GM20000 (cell line): ENCODE data around the gene ATP5MG.
A peak's percentile ranks its signal among the peaks of the same experiment; 100 is the strongest.

Experiments
- DNase-seq: peaks from one replicate; pipeline ENCODE4 v3.0.0; 2012; ENCODE audit warnings: low spot score
- TF ChIP-seq, protein P1 (sequence below): IDR thresholded peaks from 2 replicates; pipeline ENCODE4 v1.5.1; 2012; ENCODE audit warnings: mild to moderate bottlenecking, control low read depth; ENCODE audit errors: extremely low read depth, missing control alignments

The ATP5MG gene

DNA sequence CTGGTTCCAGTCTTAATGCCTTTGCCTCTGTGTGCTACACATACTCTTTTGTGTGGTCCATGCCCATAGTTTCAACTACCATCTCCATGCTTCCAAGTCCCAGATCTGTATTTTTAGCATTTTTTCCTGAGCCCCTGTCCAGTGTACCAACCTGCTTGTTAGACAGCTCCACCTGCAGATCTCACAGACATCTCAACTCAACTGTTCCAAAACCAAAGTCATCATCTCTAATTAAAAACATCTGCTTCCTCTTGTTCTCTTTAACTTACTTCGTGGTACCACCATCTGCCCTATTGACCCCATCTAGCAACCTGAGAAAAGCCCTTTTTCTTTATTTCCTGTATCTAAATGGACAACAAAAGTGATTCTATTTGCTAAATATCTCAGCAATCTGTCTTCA lies 26.3 kb downstream of the ATP5MG start:
- DNase-seq, result no peak
- TF ChIP-seq, protein P1, sequence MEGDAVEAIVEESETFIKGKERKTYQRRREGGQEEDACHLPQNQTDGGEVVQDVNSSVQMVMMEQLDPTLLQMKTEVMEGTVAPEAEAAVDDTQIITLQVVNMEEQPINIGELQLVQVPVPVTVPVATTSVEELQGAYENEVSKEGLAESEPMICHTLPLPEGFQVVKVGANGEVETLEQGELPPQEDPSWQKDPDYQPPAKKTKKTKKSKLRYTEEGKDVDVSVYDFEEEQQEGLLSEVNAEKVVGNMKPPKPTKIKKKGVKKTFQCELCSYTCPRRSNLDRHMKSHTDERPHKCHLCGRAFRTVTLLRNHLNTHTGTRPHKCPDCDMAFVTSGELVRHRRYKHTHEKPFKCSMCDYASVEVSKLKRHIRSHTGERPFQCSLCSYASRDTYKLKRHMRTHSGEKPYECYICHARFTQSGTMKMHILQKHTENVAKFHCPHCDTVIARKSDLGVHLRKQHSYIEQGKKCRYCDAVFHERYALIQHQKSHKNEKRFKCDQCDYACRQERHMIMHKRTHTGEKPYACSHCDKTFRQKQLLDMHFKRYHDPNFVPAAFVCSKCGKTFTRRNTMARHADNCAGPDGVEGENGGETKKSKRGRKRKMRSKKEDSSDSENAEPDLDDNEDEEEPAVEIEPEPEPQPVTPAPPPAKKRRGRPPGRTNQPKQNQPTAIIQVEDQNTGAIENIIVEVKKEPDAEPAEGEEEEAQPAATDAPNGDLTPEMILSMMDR, result no peak

DNA sequence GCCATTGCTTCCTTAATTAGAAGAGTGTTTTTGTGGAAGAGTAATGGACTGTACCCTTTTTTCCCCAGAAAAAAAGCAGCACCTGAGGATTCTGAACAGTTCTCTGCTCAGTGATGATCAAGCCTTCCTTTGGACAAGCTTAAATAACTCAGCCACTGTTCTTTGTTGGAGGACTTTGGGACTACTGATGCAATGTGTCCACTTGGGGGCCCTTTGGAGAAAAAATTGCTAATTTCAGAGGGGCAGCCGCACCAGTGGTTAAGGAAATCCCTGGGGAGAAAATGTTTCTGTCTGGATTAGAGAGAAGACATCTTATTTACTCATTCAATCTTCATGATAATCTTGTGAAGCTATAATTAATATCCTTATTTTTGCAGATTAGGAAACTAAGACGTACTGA lies 29.6 kb downstream of the ATP5MG start:
- TF ChIP-seq, protein P1, result no peak
- DNase-seq, result no peak

DNA sequence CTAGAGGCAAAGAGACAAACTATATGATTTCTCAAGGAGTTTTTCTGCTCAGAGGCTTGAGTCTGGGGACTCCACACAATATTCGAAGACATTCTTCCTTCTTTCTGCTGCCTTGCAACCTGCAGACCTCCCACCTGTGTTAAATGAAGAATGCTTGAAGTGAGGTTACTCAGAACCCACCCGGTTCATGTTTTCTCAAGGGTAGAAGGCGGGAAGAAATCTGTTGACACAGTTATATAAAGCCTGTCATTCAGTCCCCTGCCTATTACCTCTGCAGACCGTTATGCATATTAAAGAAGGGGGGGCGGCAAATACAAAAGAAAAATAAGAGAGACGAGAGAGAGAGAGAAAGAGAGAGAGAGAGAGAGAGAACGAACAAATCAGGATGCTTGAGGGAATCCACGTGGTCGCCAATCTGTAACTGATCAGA lies 32.7 kb downstream of the ATP5MG start:
- TF ChIP-seq, protein P1, result no peak
- DNase-seq, result no peak

DNA sequence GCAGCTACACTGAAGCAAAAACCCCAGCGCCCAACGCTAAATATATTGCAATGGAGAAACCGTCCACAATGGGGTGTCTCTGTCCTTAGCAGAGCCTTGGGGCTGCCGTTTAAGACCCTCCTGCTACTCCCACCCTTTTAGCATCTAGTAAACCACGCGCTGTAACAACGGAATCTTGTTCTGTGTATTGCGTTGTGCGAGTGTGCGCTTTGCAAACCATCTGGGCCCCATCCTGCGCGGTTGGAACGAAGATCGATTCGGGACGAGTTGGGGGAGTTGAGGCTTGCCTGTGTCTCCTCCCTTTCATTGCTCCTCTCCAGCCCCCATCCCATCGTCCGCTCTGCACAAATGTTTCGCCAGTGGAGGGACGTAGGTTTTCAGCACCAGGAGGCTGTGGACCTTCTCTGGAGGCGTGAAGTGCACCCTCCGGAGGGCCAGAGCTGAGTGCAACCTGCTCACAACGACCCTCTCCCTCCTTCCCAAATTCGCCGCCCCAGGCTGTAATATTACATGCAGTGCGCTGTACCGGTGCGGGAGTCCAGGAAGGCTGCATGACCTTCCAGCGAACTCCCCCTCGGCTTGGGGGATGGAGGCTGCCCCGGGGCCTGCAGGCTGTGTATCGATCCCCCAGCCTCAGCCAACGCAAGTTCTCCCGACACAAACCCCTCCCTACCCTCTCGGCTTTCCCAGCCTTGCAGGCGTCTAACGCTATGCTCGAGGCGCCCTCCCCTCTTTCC lies 33.3 kb downstream of the ATP5MG start:
- TF ChIP-seq, protein P1, result no peak
- DNase-seq, result peak; percentile 55

DNA sequence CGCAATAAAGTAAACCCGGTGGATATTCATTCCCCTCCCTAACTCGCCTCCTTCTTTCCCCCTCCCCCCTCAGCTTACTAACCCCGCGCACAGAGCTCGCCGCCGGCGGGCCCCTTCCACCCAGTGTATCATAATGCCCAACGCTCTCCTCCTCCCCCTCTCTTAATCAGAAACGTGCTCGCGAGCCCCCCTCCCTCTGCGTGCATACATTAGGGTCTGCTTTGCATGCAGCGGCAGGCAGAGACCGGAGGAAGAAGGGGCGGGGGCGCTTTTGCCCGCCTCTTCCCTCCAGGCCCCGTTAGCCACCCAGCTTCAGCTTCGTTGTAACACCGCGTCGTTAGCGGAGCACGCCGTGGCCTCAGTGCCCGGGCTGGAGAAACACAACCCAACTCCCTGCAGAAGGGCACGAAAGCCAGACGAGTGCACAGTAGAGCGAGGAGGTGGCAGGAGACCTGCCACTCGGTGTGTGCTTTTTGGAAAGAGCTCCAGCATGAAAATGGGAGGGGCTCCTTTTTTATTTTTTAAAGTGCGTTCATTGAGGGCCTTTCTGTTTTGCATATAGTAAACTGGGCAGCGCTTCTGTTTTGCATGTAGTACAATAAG lies 34.0 kb downstream of the ATP5MG start:
- peak; percentile 77 for DNase-seq
- TF ChIP-seq, protein P1, result no peak

DNA sequence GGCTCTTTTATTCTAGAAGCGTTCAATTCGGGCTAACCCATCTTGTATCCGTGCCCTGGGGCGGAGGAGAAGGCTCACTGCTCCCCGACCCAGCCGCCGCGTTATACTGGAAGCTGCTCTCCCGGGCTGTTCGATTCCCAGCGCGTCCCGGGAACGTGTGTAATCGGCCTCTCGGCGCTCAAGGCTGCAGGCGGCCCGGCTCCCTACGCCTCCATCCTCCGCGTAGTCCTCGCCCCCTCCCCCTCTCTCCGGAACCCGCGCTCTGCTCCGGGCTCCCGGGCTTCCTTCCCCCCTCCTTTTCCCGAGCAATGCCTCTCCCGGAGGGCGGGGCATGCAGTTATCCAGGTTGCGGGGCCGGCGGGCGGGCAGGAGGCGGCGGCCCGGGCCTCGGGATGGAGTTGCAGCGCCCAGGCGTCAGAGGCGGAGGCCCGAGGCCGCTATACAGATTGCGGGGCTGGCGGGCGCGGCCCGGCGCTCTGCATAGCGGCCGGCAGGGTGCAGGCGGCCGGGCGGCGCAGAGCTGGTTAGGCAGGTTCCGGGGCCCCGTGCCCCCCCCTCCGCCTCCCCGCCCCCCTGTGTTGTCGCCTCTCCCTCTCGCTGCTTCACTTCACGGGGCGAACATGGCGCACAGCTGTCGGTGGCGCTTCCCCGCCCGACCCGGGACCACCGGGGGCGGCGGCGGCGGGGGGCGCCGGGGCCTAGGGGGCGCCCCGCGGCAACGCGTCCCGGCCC lies 34.7 kb downstream of the ATP5MG start, which contains the start of gene KMT2A:
Gene KMT2A (plus strand): TSS at position 600 of the 732 bp plus-strand sequence. CDS start 21 bp downstream, at position 621.
- DNase-seq, result peak; percentile 96
- TF ChIP-seq, protein P1, result peak; percentile 85

DNA sequence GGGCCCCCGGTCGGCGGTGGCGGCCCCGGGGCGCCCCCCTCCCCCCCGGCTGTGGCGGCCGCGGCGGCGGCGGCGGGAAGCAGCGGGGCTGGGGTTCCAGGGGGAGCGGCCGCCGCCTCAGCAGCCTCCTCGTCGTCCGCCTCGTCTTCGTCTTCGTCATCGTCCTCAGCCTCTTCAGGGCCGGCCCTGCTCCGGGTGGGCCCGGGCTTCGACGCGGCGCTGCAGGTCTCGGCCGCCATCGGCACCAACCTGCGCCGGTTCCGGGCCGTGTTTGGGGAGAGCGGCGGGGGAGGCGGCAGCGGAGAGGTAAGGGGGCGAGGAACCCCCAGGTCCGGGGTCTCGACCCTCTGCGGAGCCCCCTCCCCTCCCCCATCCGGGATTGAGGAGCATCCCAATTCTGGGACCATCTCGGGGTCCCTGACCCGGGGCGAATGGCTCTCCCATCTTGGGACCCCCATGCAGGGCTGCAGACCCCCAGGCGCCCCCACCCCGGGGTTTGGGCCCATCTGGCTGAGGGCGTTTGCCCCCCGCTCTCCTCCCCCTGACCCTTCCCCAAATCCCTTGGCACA lies 35.3 kb downstream of the ATP5MG start:
- TF ChIP-seq, protein P1, result no peak

More for the DNA sequence above, 35.3 kb downstream of the ATP5MG start:
- no peak for DNase-seq
